22Rv1 (cell line): ENCODE data around the gene USP16.
"Not testable (repeated sequence)": the region's sequence is repeated elsewhere in the genome, so short reads cannot be mapped to it uniquely, and the experiment has no call there.

Experiments
- H3K27ac ChIP-seq: fragments of 450-650 bp; 2 replicates; pipeline ENCODE4 v1.5.1; 2017
- CTCF ChIP-seq: fragments of 450-650 bp; IDR thresholded peaks from 2 replicates; pipeline ENCODE4 v1.5.1; 2017; ENCODE audit warnings: mild to moderate bottlenecking
- ZFX ChIP-seq: fragments of 450-650 bp; IDR thresholded peaks from 2 replicates; pipeline ENCODE4 v1.6.1; 2017; ENCODE audit warnings: antibody characterized with exemption, borderline replicate concordance

USP16 gene

GRCh38 chr21:29024474-29025327 is at the start of gene USP16:
TSS of gene USP16 (plus strand) at chr21:29024668. CDS start at chr21:29027914, 3,246 bp downstream.
- TF ChIP-seq ZFX (no peak), CTCF (no peak)
- peak within 1 kb of the TSS; percentile 87 for H3K27ac ChIP-seq

- H3K27ac ChIP-seq: no peak overlapping the region
- TF ChIP-seq CTCF (no peak), ZFX (no peak)
These were observed 49.1 kb upstream of the USP16 start for GRCh38 chr21:28975397-28975796.

GRCh38 chr21:28979092-28979491 is 45.4 kb upstream of the USP16 start:
- TF ChIP-seq CTCF: no peak
- no peak for TF ChIP-seq ZFX

GRCh38 chr21:28982637-28983036 is 41.8 kb upstream of the USP16 start:
- H3K27ac ChIP-seq: no peak overlapping the region
- TF ChIP-seq CTCF (no peak), ZFX (no peak)

More at GRCh38 chr21:28979092-28979491, 45.4 kb upstream of the USP16 start:
- H3K27ac ChIP-seq: no peak overlapping the region

GRCh38 chr21:28986677-28987076 is 37.8 kb upstream of the USP16 start:
- no peak for TF ChIP-seq CTCF
- no peak for TF ChIP-seq ZFX
- no peak overlapping the region for H3K27ac ChIP-seq

- H3K27ac ChIP-seq: not testable (repeated sequence)
These were observed 36.3 kb upstream of the USP16 start for GRCh38 chr21:28988146-28988545.

- TF ChIP-seq ZFX (no peak), CTCF (no peak)
- peak overlapping the region; percentile 83 for H3K27ac ChIP-seq
These were observed 32.5 kb upstream of the USP16 start for GRCh38 chr21:28991861-28992525.
